ENCODE measurements around the gene ZSCAN32. TPM values are rescaled to one million over a fixed set of nuclear protein-coding genes. Genes with fewer than 3 reads are reported as not detected.
A peak's percentile ranks its signal among the peaks of the same experiment; 100 is the strongest.

The ZSCAN32 gene
- 18.3 TPM in 2 replicates for total RNA-seq
- long read RNA-seq, transcript ZSCAN32-202 (7 exons, 3,173 nt), result major isoform, 6 of 47 reads
- long read RNA-seq, partial matches to known transcripts, result 8 of 47 reads
- long read RNA-seq, other reads (novel, unspliced or antisense), result 29 of 47 reads

GRCh38 chr16:3400779-3401688 lies at the start of gene ZSCAN32, which contains the start of gene ZNF174:
Gene ZSCAN32, minus strand, starts transcription at chr16:3401004. Its CDS starts 3,447 bp downstream, at chr16:3397557.
Gene ZNF174, plus strand, starts transcription at chr16:3401215. Its CDS starts 790 bp downstream, at chr16:3402005.
- TF ChIP-seq CTCF (conservative IDR thresholded peaks at IDR 0.05), result no peak
- peak within 1 kb of the TSS; percentile 85 for H3K27ac Mint-ChIP-seq (ENCODE audit: unreplicated experiment)
- peaks cover 67% of the 10 kb centered on the region for H3K36me3 Mint-ChIP-seq (ENCODE audit: low read depth)
- peak within 1 kb of the TSS; percentile 91 for H3K4me3 Mint-ChIP-seq
- H3K4me1 Mint-ChIP-seq, result peaks cover 17% of the 10 kb centered on the region
- no peaks in the 10 kb centered on the region for H3K27me3 Mint-ChIP-seq (ENCODE audit: low read depth)
- peaks cover 17% of the 10 kb centered on the region for H3K9me3 Mint-ChIP-seq
- DNase-seq (ENCODE audit: low read depth, low spot score), result peak; percentile 99

GRCh38 chr16:3444032-3444388 lies 43.2 kb upstream of the ZSCAN32 start:
- Mint-ChIP-seq H3K4me3 (peak overlapping the region; percentile 100), H3K4me1 (peaks cover 16% of the 10 kb centered on the region), H3K27me3 (ENCODE audit: low read depth) (no peaks in the 10 kb centered on the region), H3K27ac (ENCODE audit: unreplicated experiment) (peak overlapping the region; percentile 97), H3K9me3 (peaks cover 7% of the 10 kb centered on the region), H3K36me3 (ENCODE audit: low read depth) (peaks cover 22% of the 10 kb centered on the region)
- TF ChIP-seq CTCF (conservative IDR thresholded peaks at IDR 0.05), result no peak
- no peak for DNase-seq (ENCODE audit: low read depth, low spot score)

- no peak for TF ChIP-seq CTCF (conservative IDR thresholded peaks at IDR 0.05)
- peak within 1 kb of the TSS; percentile 97 for H3K27ac Mint-ChIP-seq (ENCODE audit: unreplicated experiment)
- peaks cover 16% of the 10 kb centered on the region for H3K4me1 Mint-ChIP-seq
- H3K9me3 Mint-ChIP-seq, result peaks cover 7% of the 10 kb centered on the region
- no peaks in the 10 kb centered on the region for H3K27me3 Mint-ChIP-seq (ENCODE audit: low read depth)
- peaks cover 22% of the 10 kb centered on the region for H3K36me3 Mint-ChIP-seq (ENCODE audit: low read depth)
- H3K4me3 Mint-ChIP-seq, result peak within 1 kb of the TSS; percentile 100
- DNase-seq (ENCODE audit: low read depth, low spot score), result peak; percentile 54
These were observed 42.6 kb upstream of the ZSCAN32 start, which contains the start of the genes NAA60 and ZNF597 for GRCh38 chr16:3443108-3444031. Gene NAA60, plus strand, starts transcription at chr16:3443680. Its CDS starts 32,548 bp downstream, at chr16:3476228. Gene ZNF597, minus strand, starts transcription at chr16:3443504. Its CDS starts 351 bp downstream, at chr16:3443153.

GRCh38 chr16:3439637-3440036 lies 38.8 kb upstream of the ZSCAN32 start:
- DNase-seq (ENCODE audit: low read depth, low spot score), result no peak
- TF ChIP-seq CTCF (conservative IDR thresholded peaks at IDR 0.05), result no peak
- H3K4me3 Mint-ChIP-seq, result no peak overlapping the region
- H3K36me3 Mint-ChIP-seq (ENCODE audit: low read depth), result peaks cover 20% of the 10 kb centered on the region
- H3K9me3 Mint-ChIP-seq, result peaks cover 7% of the 10 kb centered on the region
- H3K27me3 Mint-ChIP-seq (ENCODE audit: low read depth), result no peaks in the 10 kb centered on the region
- H3K27ac Mint-ChIP-seq (ENCODE audit: unreplicated experiment), result no peak overlapping the region
- H3K4me1 Mint-ChIP-seq, result peaks cover 12% of the 10 kb centered on the region

DNA sequence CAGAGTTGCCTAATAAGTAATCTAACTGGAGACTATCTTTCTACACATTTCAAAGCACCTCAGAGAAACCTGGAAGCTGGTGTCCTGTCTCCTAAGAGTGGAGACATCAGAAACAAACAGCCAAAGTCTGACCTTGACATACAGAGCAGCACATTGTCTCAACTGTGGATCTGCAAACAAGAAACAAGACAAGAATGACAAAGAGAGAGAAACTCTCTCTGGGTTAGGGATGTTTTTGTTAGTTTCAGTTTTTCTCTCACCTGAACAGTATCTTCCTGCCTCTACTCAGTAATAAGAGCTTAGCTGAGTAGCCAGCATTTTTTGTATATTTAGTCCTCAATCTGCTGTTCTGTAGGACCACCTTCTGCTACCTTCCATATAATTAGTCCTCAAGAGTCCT lies 33.6 kb upstream of the ZSCAN32 start:
- no peaks in the 10 kb centered on the region for H3K4me1 Mint-ChIP-seq
- TF ChIP-seq CTCF (conservative IDR thresholded peaks at IDR 0.05), result no peak
- H3K4me3 Mint-ChIP-seq, result no peak overlapping the region
- H3K27me3 Mint-ChIP-seq (ENCODE audit: low read depth), result no peaks in the 10 kb centered on the region
- H3K27ac Mint-ChIP-seq (ENCODE audit: unreplicated experiment), result no peak overlapping the region
- H3K36me3 Mint-ChIP-seq (ENCODE audit: low read depth), result peaks cover 8% of the 10 kb centered on the region
- DNase-seq (ENCODE audit: low read depth, low spot score), result no peak
- no peaks in the 10 kb centered on the region for H3K9me3 Mint-ChIP-seq
